PC-9 (cell line): ENCODE data around the gene TEDC1.

ENCODE experiments used
- CTCF ChIP-seq: fragments of 200-600 bp; sonication (generic); conservative IDR thresholded peaks from 2 replicates; pipeline ENCODE4 v1.6.1; 2017; ENCODE audit warnings: mixed run types, antibody characterized with exemption, mild to moderate bottlenecking, moderate library complexity
- EZH2 ChIP-seq: fragments of 200-600 bp; sonication (generic); IDR thresholded peaks from 2 replicates; pipeline ENCODE4 v1.8.0; 2017; ENCODE audit warnings: antibody characterized with exemption, low read depth

GRCh38 chr14:105484069-105484996 is 6.7 kb upstream of the TEDC1 start:
- TF ChIP-seq CTCF (no peak), EZH2 (no peak)
